ENCODE data around the gene WIPI1.

Gene WIPI1

GRCh38 chr17:68468334-68468733, 11.0 kb upstream of the WIPI1 start:
- TF ChIP-seq SPI1 (IDR thresholded peaks at IDR 0.05; ENCODE audit: borderline replicate concordance, low read depth) (no peak), CTCF (IDR thresholded peaks at IDR 0.05; ENCODE audit: insufficient read depth, low read length) (no peak), GABPA (IDR thresholded peaks at IDR 0.05; ENCODE audit: low read depth) (no peak), POLR2AphosphoS5 (IDR thresholded peaks at IDR 0.05; ENCODE audit: low read depth) (no peak), REST (IDR thresholded peaks at IDR 0.05; ENCODE audit: insufficient replicate concordance, low read depth) (no peak)
- H3K27ac ChIP-seq (replicated peaks), result no peak overlapping the region
- H3K27me3 ChIP-seq (ENCODE audit: insufficient read depth, poor library complexity, severe bottlenecking), result no peaks in the 10 kb centered on the region
- H3K4me3 ChIP-seq (replicated peaks; ENCODE audit: insufficient read depth, low read length), result no peak overlapping the region
- DNase-seq (ENCODE audit: low read depth in 1 of 2, low spot score in 1 of 2), result no peak

GRCh38 chr17:68463211-68464019, 6.1 kb upstream of the WIPI1 start:
- DNase-seq (ENCODE audit: low read depth in 1 of 2, low spot score in 1 of 2), result no peak
- TF ChIP-seq SPI1 (IDR thresholded peaks at IDR 0.05; ENCODE audit: borderline replicate concordance, low read depth), result no peak
- no peak for TF ChIP-seq REST (IDR thresholded peaks at IDR 0.05; ENCODE audit: insufficient replicate concordance, low read depth)
- no peak for TF ChIP-seq POLR2AphosphoS5 (IDR thresholded peaks at IDR 0.05; ENCODE audit: low read depth)
- TF ChIP-seq GABPA (IDR thresholded peaks at IDR 0.05; ENCODE audit: low read depth), result no peak
- no peak for TF ChIP-seq CTCF (IDR thresholded peaks at IDR 0.05; ENCODE audit: insufficient read depth, low read length)
- Histone ChIP-seq H3K27me3 (ENCODE audit: insufficient read depth, poor library complexity, severe bottlenecking) (no peaks in the 10 kb centered on the region), H3K27ac (replicated peaks) (no peak overlapping the region), H3K4me3 (replicated peaks; ENCODE audit: insufficient read depth, low read length) (no peak overlapping the region)

GRCh38 chr17:68462381-68463210, 5.3 kb upstream of the WIPI1 start:
- H3K27me3 ChIP-seq (ENCODE audit: insufficient read depth, poor library complexity, severe bottlenecking), result no peaks in the 10 kb centered on the region
- no peak for TF ChIP-seq GABPA (IDR thresholded peaks at IDR 0.05; ENCODE audit: low read depth)
- TF ChIP-seq CTCF (IDR thresholded peaks at IDR 0.05; ENCODE audit: insufficient read depth, low read length), result peak; percentile 32
- no peak overlapping the region for H3K4me3 ChIP-seq (replicated peaks; ENCODE audit: insufficient read depth, low read length)
- H3K27ac ChIP-seq (replicated peaks), result no peak overlapping the region
- peak; percentile 57 to 74 for DNase-seq (ENCODE audit: low read depth in 1 of 2, low spot score in 1 of 2)

All from HL-60 (cell line).